Esophagus (tissue), 2 donors: ENCODE measurements around the gene ADCK2. TPM values are rescaled to one million over a fixed set of nuclear protein-coding genes. Genes with fewer than 3 reads are reported as not detected.
A peak's percentile ranks its signal among the peaks of the same experiment; 100 is the strongest.
"Not testable (repeated sequence)": the region's sequence is repeated elsewhere in the genome, so short reads cannot be mapped to it uniquely, and the experiment has no call there.

Experiments
- H3K27ac ChIP-seq, 2 donors: one replicate each; pipeline ENCODE4 v1.5.1; 2013; ENCODE audit warnings: low read depth in 2 of 2, mild to moderate bottlenecking in 2 of 2, inconsistent platforms in 1 of 2, low read length in 1 of 2, moderate library complexity in 1 of 2
- H3K27me3 ChIP-seq, 2 donors: one replicate each; pipeline ENCODE4 v1.6.1; 2013; ENCODE audit warnings: low read length in 2 of 2, control low read depth in 1 of 2, mild to moderate bottlenecking in 1 of 2; ENCODE audit not compliant: insufficient read depth in 2 of 2, control insufficient read depth in 1 of 2
- H3K36me3 ChIP-seq, 2 donors: one replicate each; pipeline ENCODE4 v1.6.1; 2013; ENCODE audit warnings: low read length in 1 of 2; ENCODE audit not compliant: control insufficient read depth in 2 of 2, insufficient read depth in 2 of 2
- H3K4me1 ChIP-seq, 2 donors: one replicate each; pipeline ENCODE4 v1.6.1; 2013; ENCODE audit warnings: low read length in 1 of 2; ENCODE audit not compliant: control insufficient read depth in 2 of 2, insufficient read depth in 2 of 2
- H3K4me3 ChIP-seq, 2 donors: one replicate each; pipeline ENCODE4 v1.5.1; 2013; ENCODE audit warnings: low read length in 2 of 2, mild to moderate bottlenecking in 2 of 2, low read depth in 1 of 2, moderate library complexity in 1 of 2
- H3K9me3 ChIP-seq, 2 donors: one replicate each; pipeline ENCODE4 v1.6.1; 2013; ENCODE audit warnings: mild to moderate bottlenecking in 2 of 2, low read depth in 1 of 2, low read length in 1 of 2, moderate library complexity in 1 of 2; ENCODE audit not compliant: control insufficient read depth in 2 of 2, insufficient read depth in 1 of 2
- WGBS, 2 donors: extraction: QIAGEN DNeasy Blood & Tissue Kit; methylation state at CpG; one replicate each; pipeline ENCODE4 v1.1.7; 2013; 5-methylcytosine and 5-hydroxymethylcytosine counted together
- polyA plus RNA-seq, 2 donors: library from polyadenylated mRNA; stranded (reverse); fragments of 200-250 nt; gene quantifications; one replicate each; pipeline ENCODE4 v1.2.3, GENCODE V29; 2013
- donor health status: healthy with polysubstance abuse.
- donor health status: Bipolar disorder and iron deficiency.

Gene ADCK2
- polyA plus RNA-seq, 2 donors: 9.2 to 14.8 TPM

DNA sequence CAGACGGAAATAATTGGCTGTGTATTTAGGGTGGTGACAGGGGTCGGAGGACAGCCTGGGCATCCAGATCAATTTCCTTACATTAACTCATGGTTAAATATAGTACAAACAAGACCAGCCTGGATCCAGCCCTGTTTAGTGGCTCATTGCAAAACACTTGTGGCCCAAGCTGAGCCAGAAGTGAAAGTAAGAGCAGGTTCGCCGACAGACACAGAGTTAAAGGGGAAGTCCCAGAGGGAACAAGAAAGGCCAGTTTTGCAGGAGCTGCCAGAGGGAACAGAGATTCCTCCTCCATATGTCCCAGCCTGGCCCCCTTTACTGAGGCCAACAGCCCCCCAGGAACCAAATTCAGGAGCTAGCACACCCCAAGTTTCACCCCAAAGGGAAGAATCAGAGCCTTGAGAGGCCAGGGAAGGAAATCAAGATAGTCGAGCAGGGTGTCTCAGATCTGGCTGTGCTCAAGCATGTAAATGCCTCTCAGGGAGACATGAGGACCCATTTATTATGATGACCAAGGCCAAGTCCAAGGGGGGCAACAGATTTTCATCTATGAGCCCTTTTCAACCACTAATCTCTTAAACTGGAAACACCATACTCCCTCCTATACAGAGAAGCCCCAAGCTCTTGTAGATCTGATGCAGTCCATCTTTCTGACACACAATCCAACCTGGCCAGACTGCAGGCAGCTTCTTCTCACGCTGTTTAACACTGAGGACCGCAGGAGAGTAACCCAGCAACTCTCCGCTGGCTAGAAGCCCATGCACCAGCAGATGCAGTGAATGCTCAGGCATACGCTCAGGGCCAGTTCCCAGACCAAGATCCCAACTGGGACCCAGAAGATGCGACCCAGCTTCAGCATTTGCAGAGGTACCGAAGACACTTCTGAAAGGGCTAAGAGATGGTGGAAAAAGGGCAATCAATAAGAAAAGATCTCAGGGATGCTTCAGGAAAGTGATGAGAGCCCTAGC is 15.9 kb upstream of the ADCK2 start:
- H3K4me3 ChIP-seq: peak overlapping the region in 1 of 2 donors; percentile 27
- H3K9me3 ChIP-seq: no peaks in the 10 kb centered on the region
- 39 to 44% methylated on average over 11 of the region's 11 CpGs for WGBS, 2 donors
- peak overlapping the region in 1 of 2 donors; percentile 57 for H3K27ac ChIP-seq
- H3K4me1 ChIP-seq: peaks cover 0 to 2% of the 10 kb centered on the region in 2 donors
- H3K36me3 ChIP-seq: no peaks in the 10 kb centered on the region
- H3K27me3 ChIP-seq: no peaks in the 10 kb centered on the region

DNA sequence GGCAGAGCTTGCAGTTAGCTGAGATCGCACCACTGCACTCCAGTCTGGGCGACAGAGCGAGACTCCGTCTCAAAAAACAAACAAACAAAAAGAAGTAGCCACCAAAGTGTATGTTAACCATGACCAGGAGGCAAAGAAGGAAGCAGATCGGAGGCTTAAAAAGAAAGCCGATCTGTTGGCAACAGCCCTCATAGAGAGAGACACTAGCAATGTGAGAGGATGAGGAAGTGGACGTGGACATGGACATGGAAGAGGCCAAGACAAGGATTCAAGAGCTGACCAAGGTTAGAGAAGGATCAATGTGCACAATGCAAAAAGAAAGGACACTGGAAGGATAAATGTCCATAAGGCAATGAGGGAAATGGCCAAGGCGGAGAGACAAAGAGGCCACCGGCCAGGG is 14.9 kb upstream of the ADCK2 start:
- Histone ChIP-seq H3K4me3 (no peak overlapping the region), H3K27me3 (no peaks in the 10 kb centered on the region), H3K4me1 (peaks cover 0 to 2% of the 10 kb centered on the region in 2 donors), H3K36me3 (no peaks in the 10 kb centered on the region), H3K9me3 (no peaks in the 10 kb centered on the region), H3K27ac (no peak overlapping the region)
- WGBS, 2 donors: 91 to 94% methylated on average over 9 of the region's 9 CpGs

DNA sequence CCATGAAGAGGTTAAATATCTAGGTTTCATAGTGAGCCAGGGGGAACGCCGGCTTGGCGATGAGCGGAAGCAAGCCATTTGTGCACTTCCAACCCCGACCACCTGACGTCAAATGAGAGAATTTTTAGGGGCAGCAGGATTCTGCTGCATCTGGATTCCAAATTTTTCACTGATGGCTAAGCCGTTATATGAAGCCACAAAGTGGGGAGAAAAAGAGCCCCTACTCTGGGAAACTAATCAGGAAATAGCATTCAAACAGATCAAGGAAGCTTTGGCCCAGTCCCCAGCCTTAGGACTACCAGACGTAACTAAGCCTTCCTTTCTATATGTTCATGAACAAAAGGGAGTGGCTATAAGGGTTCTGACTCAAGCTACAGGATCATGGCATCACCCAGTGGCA is 12.9 kb upstream of the ADCK2 start:
- Histone ChIP-seq H3K4me1 (peaks cover 0 to 2% of the 10 kb centered on the region in 2 donors), H3K27me3 (no peaks in the 10 kb centered on the region), H3K27ac (no peak overlapping the region), H3K4me3 (no peak overlapping the region), H3K9me3 (no peaks in the 10 kb centered on the region), H3K36me3 (no peaks in the 10 kb centered on the region)
- WGBS, 2 donors: 59 to 65% methylated on average over 8 of the region's 8 CpGs

DNA sequence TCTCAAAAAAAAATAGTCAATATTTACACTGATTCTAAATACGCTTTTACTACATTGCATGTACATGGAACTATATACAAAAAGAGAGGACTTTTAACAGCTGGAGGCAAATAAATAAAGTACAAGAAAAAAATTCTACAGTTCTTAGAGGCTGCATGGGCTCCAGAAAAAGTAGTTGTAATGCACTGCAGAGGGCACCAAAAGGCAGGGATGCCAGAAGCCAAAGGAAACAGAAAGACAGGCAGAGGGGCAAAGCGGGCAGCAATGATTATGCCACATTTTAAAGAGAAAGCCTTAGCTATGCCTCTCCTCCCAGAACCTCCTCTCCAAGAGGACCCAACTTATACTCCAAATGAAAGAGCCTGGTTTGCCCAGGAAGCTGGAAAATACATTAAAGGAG is 11.6 kb upstream of the ADCK2 start:
- whole genome bisulfite sequencing, 2 donors: 45 to 59% methylated on average over 2 of the region's 2 CpGs
- Histone ChIP-seq H3K4me1 (no peaks in the 10 kb centered on the region), H3K36me3 (no peaks in the 10 kb centered on the region), H3K27ac (no peak overlapping the region), H3K4me3 (no peak overlapping the region), H3K9me3 (no peaks in the 10 kb centered on the region), H3K27me3 (no peaks in the 10 kb centered on the region)

DNA sequence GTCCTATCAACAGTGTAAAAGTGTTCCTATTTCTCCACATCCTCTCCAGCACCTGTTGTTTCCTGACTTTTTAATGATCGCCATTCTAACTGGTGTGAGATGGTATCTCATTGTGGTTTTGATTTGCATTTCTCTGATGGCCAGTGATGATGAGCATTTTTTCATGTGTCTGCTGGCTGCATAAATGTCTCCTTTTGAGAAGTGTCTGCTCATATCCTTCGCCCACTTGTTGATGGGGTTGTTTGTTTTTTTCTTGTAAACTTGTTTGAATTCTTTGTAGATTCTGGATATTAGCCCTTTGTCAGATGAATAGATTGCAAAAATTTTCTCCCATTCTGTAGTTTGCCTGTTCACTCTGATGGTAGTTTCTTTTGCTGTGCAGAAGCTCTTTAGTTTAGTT is 9.8 kb upstream of the ADCK2 start:
- not testable (repeated sequence) for H3K27me3 ChIP-seq, H3K36me3 ChIP-seq, H3K27ac ChIP-seq, H3K4me1 ChIP-seq, H3K9me3 ChIP-seq, H3K4me3 ChIP-seq
- WGBS, 2 donors: 74 to 90% methylated on average over 1 of the region's 2 CpGs

DNA sequence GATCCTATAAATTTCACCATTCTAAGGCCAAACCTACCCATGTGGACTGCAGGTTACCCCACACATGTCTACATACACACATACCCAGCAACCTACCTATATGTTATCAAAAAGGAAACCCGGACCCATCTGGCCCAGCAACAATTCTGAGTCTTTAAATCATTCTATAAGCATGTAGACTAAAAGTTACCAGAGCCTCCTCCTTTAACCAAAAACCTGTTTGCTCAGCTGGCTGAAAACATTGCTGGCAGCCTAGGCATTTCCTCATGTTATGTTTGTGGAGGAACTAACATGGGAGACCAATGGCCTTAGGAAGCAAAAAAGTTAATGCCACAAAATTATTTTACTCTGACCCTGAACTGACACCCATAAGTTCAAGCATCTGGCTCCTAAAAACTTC is 5.3 kb upstream of the ADCK2 start:
- H3K36me3 ChIP-seq: no peaks in the 10 kb centered on the region
- 66 to 70% methylated on average over 1 of the region's 1 CpG for WGBS, 2 donors
- H3K9me3 ChIP-seq: no peaks in the 10 kb centered on the region
- no peak overlapping the region for H3K4me3 ChIP-seq
- no peak overlapping the region for H3K27ac ChIP-seq
- H3K4me1 ChIP-seq: no peaks in the 10 kb centered on the region
- no peaks in the 10 kb centered on the region for H3K27me3 ChIP-seq

DNA sequence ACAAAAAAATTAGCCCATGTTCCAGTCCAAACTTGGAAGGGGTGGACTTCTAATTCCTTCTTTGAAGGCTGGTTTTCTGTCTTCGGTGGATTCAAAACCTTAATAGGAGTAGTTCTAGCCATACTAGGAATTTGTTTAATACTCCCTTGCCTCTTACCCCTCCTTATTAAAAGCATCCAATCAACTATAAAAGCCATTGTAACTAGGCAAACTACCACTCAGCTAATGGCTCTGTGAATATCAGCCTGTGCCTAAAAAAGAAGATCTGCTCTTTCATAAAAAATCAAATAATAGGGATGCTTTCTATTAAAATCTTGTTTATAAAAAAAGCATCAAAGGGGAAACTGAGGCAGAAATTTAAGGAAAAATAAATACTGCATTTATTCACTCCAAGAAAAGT is 4.1 kb upstream of the ADCK2 start:
- WGBS, 2 donors: 85 to 92% methylated on average over 1 of the region's 1 CpG
- H3K9me3 ChIP-seq: no peaks in the 10 kb centered on the region
- H3K27ac ChIP-seq: no peak overlapping the region
- H3K36me3 ChIP-seq: no peaks in the 10 kb centered on the region
- no peaks in the 10 kb centered on the region for H3K27me3 ChIP-seq
- H3K4me3 ChIP-seq: no peak overlapping the region
- H3K4me1 ChIP-seq: no peaks in the 10 kb centered on the region

DNA sequence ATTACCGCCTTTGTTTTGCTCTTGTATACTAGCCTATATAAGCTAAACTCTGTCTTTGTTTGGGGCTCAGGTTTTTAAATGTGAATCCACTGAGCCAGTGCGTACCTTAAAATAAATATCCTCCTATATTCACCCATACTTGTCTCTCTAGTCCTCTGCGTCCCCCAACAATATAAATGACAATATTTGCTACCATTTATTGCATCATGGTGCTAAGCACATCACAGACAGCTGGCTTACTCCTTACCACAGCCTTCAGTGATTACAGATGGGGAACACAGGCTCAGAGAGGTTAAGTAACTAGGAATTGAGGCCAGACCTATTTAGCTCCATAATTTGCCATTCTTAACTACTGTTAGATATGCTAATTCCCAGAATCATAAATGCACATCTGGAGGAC is 3.4 kb upstream of the ADCK2 start:
- Histone ChIP-seq H3K4me3 (no peak overlapping the region), H3K36me3 (no peaks in the 10 kb centered on the region), H3K27ac (no peak overlapping the region), H3K27me3 (no peaks in the 10 kb centered on the region), H3K9me3 (no peaks in the 10 kb centered on the region), H3K4me1 (peaks cover 3 to 4% of the 10 kb centered on the region in 2 donors)
- WGBS, 2 donors: 91 to 93% methylated on average over 3 of the region's 3 CpGs

DNA sequence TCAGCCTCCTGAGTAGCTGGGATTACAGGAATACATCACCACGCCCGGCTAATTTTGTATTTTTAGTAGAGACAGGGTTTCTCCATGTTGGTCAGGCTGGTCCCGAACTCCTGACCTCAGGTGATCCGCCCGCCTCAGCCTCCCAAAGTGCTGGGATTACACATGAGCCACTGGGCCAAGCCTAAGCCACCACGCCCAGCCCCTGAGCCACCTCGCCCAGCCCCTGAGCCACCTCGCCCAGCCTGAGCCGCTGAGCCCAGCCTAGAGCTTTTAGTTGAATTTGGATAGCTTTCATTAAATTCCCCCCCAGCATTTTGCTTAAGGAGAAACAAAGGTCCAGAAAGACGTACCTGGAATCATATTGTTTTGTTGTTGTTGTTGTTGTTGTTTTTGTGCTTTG is 2.9 kb upstream of the ADCK2 start:
- H3K4me1 ChIP-seq, H3K36me3 ChIP-seq, H3K9me3 ChIP-seq, H3K4me3 ChIP-seq, H3K27ac ChIP-seq, H3K27me3 ChIP-seq: not testable (repeated sequence)
- WGBS, 2 donors: 74 to 82% methylated on average over 10 of the region's 10 CpGs

DNA sequence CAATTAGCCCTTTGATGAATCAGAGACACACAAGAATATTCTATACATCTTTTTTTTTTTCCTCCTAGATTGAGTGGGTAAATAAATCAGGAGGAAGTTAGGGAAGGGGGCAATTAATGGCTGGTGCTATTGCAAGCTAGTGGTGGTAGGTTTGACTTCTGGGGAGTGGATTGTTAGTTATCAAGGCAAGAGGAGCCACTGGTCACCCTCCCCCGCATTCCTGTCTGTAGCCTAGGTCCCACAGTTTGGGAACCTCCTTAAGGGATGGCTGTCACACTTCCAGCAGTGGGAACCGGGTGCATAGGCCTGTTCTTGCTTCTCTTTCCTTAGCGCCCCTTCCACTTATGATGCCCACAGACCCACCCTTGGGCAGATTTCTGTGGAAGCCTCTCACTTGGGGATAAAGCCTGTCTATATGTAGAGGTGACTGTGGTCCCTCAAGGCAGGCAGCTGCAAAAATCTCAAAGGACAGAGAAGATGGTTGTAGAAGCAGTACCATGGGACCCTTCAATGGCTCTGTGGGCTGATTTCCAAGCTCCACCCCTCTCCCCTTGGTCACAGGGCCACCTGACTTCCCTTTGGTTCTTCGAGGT is 2.3 kb upstream of the ADCK2 start:
- H3K4me1 ChIP-seq: peaks cover 3 to 4% of the 10 kb centered on the region in 2 donors
- no peak overlapping the region for H3K4me3 ChIP-seq
- no peak overlapping the region for H3K27ac ChIP-seq
- H3K36me3 ChIP-seq: no peaks in the 10 kb centered on the region
- 64 to 73% methylated on average over 4 of the region's 4 CpGs for WGBS, 2 donors
- H3K27me3 ChIP-seq: no peaks in the 10 kb centered on the region
- no peaks in the 10 kb centered on the region for H3K9me3 ChIP-seq
